ENCODE results near the gene WTAP.
"Not testable (repeated sequence)": the region's sequence is repeated elsewhere in the genome, so short reads cannot be mapped to it uniquely, and the experiment has no call there.

WTAP gene

DNA sequence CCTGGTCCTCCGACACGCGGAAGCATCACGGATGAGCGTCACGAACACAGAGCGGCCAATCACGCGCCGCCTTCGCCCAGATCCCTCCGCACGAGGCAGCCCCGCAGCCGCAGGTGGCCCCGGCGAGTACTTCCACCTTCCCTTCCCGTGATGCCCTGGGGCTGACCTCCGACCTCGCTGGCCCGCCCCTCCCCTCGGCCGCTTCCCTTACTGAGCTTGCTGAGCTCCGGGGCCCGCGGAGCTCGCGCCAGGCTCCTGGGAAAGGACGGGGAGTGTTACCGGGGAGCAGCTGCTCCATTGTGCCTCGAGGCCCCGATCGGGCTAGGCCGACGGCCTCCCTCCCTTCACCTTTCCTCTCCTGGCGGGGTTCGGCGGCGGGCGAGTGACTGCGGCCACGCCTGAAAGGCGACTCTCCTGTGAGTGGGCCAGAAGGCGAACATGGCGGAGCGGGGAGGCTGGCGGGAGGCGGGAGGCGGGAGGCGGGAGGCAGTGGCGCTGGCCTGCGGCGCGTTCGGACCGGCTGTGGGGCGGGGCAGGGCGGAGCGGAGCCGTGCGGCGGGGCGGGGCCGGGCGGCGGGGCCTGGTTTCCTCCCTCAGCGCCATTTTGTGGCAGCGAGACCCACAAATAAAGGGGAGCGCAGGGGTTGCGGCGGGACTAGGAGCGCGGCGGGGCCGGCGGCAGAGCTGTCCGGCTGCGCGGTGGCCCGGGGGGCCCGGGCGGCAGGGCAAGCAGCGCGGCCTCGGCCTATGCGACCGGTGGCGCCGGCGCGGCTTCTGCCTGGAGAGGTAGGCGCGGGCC, at the start of gene WTAP:
Gene WTAP (plus strand): TSS at position 589 of the 799 bp plus-strand sequence. CDS start 8,760 bp downstream, outside the sequence.
- FAIRE-seq, result peak; percentile 54

DNA sequence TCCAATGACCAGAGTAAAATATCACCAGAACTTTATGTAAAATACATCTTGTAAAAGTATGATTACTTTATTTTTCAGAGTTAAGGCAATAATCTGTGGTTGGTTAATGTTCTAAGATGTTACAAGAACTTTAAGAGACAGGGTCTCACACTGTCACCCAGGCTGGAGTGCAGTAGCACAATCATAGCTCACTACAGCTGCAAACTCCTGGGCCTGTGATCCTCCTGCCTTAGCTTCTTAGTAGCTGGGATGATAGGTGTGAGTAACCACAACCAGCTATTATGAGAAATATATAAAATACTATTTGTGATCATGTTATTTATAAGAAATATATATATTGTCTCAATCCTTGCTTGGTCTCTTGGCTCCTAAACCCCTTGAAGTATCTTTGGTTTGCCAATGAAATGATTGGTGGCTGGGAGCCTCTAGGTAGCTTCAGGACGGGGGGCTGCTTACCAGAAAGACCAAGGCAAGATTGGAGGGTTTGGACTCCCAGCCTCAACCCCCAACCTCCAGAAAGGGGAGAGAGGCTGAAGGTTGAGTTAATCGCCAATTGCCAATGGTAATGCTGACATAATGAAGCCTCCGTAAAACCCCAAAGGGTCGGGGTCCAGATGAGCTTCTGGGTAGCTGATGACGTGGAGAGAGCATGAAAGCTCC, 49.7 kb upstream of the WTAP start:
- no peak for FAIRE-seq

DNA sequence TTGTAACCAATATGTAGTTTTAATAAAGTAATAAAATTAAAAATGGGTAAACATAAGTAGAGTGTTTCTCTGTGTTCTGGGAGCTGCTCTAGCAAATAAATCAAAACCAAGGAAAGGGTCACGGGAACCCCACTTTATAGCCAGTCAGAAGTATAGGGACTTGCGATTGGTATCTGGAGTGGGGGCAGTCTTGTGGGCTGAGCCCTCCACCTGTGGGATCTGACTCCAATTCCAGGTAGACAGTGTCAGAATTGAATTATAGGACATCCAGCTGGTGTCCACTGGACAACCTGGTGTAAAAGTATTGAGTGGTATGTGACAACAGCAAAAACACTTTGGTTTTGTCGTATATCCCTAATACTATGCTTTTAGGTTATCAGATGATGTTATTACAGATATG, 48.7 kb upstream of the WTAP start:
- FAIRE-seq, result no peak

DNA sequence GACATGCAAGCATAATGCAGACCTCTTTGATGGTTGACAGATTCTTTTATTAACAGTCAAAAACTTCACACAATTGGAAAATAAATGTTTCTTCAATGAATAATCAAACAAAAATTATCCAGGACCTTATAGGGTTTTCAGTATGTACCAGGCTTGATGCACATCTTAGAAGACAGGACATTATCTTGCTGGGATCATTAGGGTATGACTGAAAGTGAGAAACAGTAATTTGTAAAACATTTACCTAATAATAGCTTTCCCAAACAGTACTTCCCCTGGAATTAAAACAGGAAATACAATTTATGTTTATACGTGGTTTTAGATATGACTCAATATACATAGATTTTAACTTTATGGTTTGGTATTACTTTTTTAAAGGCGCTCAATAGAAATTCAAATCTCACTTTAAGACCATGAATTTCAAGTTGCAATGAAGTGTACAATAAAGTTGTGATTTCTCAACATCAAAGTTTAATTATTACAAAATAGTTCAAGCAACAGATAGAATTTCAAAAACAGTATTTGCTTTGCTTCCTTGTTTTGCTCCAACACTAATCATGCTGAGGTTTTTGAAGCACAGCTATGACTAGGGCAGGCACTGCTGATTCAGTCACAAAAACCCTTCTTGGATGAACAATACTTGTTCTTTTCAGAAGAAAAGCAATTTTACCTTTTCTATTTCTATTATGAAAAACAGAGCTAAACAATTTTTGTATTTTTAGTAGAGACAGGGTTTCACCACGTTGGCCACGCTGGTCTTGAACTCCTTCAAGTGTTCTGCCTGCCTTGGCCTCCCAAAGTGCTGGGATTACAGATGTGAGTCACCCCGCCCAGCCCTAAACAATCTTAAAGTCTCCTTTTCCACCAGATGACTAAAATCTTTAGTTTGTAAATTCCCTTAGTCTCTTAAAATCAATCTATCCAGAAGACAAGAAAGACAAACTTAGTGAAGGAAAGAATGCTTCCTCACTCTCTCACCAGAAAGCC, 47.9 kb upstream of the WTAP start:
- FAIRE-seq, result no peak

DNA sequence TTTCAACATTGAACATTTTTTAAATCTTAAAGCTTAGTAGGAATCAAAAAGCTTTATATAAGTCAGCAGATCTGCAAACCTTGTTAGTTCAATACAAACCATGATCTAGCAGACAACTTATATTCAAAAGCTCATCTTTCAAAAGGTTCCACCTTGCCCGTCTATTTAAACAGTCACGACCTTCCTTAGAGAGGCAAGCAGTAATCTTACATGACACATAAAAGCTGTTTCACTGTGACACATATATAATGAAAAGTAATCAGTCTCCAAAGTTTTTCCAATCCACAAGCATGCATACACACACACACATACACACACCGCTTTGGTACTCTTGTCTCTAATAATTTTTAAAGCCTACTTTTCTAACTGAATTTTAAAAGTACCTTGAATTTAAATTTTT, 47.2 kb upstream of the WTAP start:
- no peak for FAIRE-seq

DNA sequence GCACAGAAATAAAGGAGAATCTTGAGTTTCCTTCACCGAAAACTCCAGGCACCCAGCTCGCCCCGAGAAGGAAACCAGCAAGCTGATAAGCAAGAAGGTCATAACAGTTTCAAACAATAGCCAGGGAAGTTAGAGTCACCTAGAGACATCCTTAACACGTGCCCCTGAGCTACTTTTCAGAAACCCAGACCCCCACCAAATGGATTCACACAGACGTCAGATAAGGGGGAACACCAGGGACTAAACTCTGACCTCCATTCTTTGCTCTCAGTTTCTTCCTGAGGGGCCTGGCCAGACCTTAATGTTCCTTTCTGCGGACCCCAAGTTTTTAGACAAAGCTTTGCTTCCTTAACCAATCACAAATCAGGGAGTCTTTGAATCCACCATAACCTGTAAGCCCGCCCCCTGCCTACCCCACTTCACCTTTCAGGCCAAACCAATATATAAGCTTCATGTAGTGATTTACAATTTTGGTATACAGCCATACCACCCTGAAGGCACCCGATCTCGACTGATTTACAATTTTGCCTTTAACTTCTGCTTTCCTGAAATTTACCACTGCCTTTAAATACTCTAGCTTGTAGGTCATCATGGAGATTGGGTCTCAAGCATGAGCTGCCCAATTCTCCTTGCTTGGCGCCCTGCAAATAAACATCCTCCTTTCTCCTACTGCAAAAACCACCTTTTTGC, 46.0 kb upstream of the WTAP start:
- no peak for FAIRE-seq

DNA sequence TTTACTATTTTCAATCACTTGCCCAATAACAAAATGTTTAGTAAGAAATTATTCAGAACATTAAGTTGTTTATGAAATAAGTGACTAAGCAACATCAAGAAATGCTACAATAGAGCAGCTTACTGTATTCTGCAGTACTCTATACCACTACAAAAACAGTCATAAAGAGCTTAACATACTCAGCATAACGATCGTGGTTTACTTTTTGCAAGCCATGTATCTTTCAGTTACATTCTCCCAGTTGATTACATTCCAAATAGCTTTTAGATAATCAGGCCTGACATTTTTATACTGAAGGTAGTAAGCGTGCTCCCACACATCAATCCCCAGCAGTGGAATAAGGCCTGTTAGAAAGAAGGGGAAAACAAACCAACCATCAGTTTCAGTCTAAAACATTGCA, 45.0 kb upstream of the WTAP start:
- no peak for FAIRE-seq

DNA sequence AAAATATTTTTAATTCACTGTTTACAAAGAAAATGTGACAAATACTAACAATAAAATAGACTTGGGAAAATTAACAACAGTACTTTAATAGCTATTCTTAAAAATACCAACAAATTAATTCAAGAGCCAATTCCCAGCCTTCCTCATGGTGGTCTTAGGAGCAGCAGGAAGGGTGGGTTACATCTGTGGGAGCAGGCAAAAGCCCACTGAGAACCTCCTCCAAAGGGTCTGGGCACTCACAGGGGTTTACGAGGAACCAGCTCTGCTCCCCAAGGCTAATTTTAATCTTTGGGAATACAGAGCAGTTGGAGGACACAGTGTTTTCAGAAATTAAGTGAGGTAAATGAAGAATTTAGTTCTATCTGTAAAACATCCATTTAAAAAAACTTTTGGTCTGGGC, 44.5 kb upstream of the WTAP start:
- FAIRE-seq, result no peak

DNA sequence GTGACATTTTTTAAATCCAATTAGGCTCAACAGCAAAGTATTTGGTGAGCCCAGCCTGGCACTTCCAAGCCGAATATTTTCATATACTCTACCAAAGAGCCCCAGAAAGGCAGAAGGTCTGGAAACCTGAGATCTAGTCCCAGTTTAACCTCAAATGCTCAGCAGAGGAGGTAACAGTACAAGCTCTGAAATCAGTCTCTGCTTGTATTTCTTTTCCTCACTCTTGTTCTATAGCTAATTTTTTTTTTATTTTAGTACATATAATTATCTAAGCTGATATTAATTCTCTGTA, 43.3 kb upstream of the WTAP start:
- no peak for FAIRE-seq

DNA sequence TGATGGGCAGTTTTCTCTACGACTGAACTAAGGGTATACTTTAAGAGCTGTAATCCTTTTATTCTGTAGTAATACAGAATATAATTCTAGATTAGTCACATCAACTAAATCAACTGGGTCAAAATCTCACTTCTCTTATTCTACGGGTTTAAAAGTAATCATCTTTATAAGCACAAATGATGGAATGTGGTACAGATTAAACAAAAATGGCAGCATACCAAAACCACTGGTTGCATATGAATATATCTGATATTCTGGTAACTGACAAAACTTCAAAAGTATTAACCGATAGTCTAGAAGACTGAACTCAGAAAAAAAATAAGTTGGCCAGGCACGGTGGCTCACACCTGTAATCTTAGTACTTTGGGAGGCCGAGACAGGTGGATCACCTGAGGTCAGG, 41.3 kb upstream of the WTAP start:
- FAIRE-seq, result no peak

DNA sequence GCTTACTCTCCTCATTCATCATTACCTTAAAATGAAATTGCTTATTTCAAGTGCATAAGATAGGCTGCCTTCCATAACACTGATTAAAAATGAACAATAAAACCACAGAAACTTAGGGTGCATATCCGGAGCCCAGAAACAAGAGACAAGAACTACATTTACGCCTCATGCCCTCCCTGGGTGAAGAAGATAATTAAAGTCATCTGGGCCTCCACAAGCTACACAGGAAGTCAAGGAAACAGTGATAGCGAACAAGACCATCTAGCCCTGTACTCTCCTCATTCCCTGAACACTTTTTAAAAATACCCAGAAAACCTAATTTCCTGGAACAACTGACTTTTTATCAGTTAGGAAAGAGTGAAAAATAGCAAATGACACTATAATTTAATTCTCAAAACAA, 40.6 kb upstream of the WTAP start:
- FAIRE-seq, result no peak

DNA sequence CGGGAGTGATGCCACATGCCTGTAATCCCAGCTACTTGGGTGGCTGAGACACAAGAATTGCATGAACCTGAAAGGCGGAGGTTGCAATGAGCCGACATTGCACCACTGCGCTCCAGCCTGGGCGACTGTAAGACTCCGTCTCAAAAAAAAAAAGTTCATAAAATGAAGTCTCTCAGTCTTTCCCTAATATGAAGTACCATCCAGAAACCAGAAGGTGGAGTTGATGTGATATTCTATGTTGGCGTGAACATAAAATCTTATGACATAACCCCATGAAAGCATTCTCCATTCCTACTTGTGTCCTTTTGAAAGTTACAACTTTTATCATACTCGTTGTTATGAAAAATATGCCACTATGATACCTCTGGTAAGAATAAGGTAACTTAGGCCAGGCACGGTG, 40.0 kb upstream of the WTAP start:
- no peak for FAIRE-seq

DNA sequence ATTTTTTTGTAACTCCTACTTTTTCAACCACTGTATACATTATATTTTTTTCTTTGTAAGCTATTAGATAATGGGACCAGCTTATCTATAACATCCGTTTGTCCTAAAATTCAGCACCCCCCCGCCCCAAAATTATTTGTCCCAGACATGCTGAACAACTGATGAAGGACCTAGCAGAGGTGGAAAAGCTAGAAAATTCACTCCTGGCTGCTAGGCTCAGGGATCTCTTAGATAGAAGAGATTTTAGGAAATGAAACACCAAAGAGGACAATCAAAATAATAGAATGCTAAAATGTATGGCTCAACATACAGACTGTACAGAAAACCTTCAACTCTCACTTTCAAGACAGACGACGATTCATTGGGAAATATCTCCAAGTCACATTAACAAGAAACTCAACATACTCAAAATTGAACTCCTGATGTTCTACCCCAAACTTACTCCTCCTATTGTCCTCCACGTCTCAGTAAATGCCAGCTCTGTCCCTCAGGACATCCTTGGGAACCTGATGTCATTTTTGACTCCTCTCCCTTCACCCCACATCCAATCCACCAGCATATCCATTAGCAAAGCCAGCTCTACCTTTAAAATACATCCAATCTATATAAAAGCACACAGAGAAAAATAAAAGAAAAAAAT, 38.9 kb upstream of the WTAP start:
- FAIRE-seq, result no peak

DNA sequence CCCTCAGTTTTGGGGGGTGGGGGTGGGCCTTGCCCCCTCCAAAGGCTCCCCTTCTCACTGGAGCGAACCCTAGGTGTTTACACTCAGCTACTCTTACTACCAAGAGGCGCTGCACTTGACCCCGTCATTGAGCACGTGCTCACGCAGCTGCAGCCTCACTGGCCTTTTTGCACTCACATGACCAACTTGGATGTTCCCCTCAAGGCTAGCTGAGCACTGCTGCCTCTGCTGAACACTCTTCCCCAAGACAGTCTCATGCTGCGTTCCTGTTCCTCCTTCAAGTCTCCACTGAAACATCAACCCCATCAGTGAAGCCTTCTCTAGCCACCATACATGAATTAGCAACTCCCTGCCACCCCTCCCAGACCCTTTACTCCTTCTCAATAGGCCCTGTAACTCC, 38.3 kb upstream of the WTAP start:
- FAIRE-seq, result no peak

DNA sequence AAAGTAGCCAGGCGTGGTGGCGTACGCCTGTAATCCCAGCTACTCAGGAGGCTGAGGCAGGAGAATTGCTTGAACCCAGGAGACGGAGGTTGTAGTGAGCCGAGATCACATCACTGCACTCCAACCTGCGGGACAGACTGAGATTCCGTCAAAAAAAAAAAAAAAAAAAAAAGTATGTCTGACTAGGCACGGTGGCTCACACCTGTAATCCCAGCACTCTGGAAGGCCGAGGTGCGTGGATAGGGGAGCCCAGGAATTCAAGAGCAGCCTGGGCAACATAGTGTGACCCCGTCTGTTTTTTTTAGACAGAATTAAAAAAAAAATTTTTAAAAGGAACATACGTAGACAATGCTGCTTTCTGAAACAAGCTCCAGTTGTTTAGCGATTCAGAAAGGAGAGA, 37.2 kb upstream of the WTAP start:
- FAIRE-seq, result not testable (repeated sequence)

DNA sequence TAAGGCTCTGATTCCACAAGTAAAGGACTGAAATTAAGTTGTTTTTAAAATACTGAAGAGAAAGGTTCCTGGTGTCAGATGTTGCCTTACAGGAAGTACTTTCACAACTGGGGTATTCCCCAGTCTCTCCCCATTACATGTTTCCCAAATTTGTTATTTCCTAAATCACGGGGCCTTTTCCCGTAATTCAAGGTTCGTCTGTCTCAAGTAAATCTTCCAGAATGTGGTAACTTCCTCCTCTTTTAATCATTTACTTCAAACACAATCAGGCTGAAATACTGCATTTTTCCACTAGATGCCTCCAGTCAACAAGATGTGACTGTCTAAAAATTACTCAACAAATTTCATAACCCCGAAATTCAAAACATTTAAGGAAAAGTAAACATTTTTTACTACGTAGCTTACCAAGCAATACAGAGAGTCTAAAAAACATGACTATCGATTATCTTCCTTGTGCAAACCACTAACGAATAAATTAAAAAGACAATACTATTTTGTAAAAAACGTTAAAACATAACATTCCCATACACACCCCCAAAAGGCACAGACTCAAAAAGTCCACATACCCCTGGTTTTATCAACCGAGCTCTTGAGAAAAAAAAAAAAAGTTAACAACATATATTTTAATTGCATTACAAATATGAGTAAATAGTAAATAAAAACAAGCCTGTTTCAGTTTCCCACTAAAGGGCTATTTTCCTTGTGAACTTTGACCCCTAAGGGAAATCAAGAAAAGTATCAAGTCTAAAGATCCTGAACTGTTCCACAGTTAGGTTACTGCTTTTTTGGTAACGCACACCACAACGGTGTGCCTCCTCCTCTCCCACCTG, 36.0 kb upstream of the WTAP start:
- FAIRE-seq, result peak; percentile 95

DNA sequence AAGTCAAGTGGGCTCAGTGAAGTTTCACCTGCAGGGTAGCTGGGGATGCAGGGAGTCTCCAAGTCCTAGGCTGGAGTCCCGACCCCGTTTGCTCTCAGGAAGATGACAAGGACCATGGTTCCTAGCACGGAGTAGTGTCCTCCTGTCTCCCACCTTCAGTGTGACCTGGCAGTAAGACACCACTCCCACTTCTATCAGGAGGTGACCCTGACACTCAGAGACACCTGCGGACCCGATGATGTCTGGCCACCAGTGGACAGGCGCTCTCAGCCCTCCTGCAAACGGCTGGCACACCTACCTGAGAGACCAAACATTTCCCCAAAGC, 35.4 kb upstream of the WTAP start:
- FAIRE-seq, result no peak

DNA sequence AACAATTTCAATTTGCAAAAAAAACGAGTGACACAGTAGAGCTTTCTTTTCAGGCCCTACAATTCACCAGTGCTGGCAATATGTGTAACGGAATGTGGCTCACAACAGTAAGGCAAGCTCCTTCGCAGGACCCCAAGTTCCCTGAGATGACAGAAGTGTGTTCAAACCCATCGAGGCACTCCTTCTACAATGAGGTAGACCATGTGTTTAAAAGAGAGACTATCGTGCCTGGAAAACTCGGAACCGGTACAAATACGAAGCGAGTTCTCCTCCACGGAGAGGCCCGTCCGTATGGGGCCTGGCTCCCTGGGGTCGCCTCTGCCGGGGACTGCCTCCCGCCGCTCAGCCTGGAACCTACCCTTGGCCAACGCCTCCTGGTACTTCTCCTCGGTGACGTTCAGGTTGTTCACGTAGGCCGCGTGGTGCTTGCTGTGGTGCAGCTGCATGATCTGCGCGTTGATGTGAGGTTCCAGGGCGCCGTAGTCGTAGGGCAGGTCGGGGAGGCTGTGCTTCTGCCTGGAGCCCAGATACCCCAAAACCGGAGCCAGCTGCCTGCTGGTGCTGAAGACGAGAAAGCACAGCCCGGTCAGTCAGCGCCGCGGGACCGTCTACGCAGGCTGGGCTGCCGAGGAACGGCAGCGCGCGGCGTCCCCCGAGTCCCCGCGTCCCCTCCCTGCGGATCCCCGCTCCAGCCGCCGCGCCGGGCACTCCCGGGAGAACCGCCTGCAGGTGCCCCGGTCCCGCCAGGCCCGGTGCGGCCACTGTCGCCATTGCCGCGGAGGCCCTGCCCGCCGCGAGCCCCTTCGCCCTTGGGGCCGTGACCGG, 34.8 kb upstream of the WTAP start:
- no peak for FAIRE-seq

DNA sequence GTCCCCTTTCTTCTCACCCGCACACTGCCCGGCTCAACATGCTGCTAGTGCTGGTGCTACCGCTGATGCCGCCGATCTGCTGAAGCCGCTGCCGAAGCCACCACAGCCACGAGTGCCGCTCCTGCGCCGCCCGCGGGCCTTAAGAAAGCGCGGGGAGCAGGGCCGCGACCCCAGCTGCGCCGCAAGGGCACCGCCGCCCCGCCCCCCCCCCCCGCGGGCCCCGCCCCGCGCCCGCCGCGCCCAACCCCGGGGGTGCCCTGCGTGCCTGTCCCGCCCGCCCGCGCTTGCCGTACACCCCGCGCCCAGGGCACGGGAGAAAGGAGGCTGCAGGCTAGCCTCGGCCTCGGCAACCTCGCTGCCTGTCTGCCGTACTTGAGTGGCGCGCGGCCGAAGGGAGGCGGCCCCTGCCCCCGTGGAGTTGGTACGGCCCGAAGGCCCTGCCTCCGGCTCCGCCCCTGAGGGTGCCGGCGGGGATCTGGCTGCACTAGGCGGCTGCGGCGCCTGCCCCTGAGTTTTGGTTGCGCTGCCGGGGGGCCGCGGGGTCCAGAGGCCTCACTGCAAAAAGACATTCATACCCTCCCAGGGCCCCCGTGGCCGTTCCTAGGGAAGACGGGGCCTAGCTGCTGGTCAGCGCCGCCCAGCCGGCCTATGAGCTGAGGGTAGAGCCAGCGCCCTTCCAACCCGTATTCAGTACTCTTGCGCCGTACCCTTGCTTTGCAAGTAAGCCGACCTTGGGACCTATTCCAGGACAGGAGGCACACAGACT, 34.0 kb upstream of the WTAP start, which contains the start of gene SOD2:
Gene SOD2 (minus strand): TSS at position 114 of the 766 bp plus-strand sequence. CDS start 74 bp downstream, at position 40.
- no peak for FAIRE-seq
